Panc1 (cell line): ENCODE data around the gene ITK. TPM values are rescaled to one million over a fixed set of nuclear protein-coding genes. Genes with fewer than 3 reads are reported as not detected.

ENCODE experiments used
- ATAC-seq: fragments of 200-7000 bp; cut with Tn5 transposase; 2 replicates; pipeline ENCODE4 v1.9.1; 2020; ENCODE audit warnings: mild to moderate bottlenecking, moderate library complexity
- BruUV-seq: library from RNA; stranded (reverse); fragments of 400-500 nt; replicated peaks from 2 replicates; lab custom pipeline; 2021; lab: Mats Ljungman, UMichigan
- CTCF ChIA-PET: fragments of 300-600 bp; sonication (Branson Sonifier 250); formaldehyde crosslinking; loops from one replicate; lab custom pipeline; 2022; ENCODE audit warnings: antibody characterized with exemption; lab: Charles Lee
- POLR2A ChIA-PET: fragments of 300-600 bp; sonication (Branson Sonifier 250); formaldehyde crosslinking; loops from one replicate; lab custom pipeline; 2022; ENCODE audit warnings: antibody characterized with exemption; lab: Charles Lee
- DNase-seq: peaks from one replicate; pipeline ENCODE4 v3.0.0-alpha.2; 2010; ENCODE audit warnings: low read depth, low spot score
- H3K27ac ChIP-seq: 2 replicates; pipeline ENCODE4 v1.5.1; 2011; ENCODE audit warnings: mild to moderate bottlenecking, low read length, inconsistent platforms
- H3K27me3 ChIP-seq: fragments of 200-500 bp; sonication (Bioruptor generic); 2 replicates; pipeline ENCODE4 v1.6.0; 2014; ENCODE audit warnings: low read length, inconsistent platforms; ENCODE audit not compliant: control insufficient read depth, insufficient read depth
- H3K36me3 ChIP-seq: fragments of 200-500 bp; sonication (Bioruptor generic); 2 replicates; pipeline ENCODE4 v1.5.1; 2014; ENCODE audit warnings: inconsistent platforms, mild to moderate bottlenecking, low read length, moderate library complexity; ENCODE audit not compliant: control insufficient read depth, insufficient read depth
- H3K4me1 ChIP-seq: 2 replicates; pipeline ENCODE4 v1.5.1; 2011; ENCODE audit warnings: inconsistent platforms, mild to moderate bottlenecking, low read length, moderate library complexity; ENCODE audit not compliant: control insufficient read depth, insufficient read depth
- H3K4me3 ChIP-seq, 2 experiments: 2 replicates each; pipeline ENCODE4 v1.5.1; 2011 to 2012; ENCODE audit warnings: low read depth in 2 of 2, low read length in 2 of 2, mild to moderate bottlenecking in 2 of 2, inconsistent platforms in 1 of 2, moderate library complexity in 1 of 2
- H3K9me3 ChIP-seq: fragments of 200-500 bp; sonication (Bioruptor generic); 2 replicates; pipeline ENCODE4 v1.5.1; 2014; ENCODE audit warnings: low read depth, mild to moderate bottlenecking, inconsistent platforms, low read length, moderate library complexity; ENCODE audit not compliant: control insufficient read depth, insufficient read depth
- CTCF ChIP-seq: fragments of 450-650 bp; IDR thresholded peaks from 2 replicates; pipeline ENCODE4 v1.5.1; 2017; ENCODE audit warnings: mild to moderate bottlenecking
- POLR2AphosphoS5 ChIP-seq: IDR thresholded peaks from 2 replicates; pipeline ENCODE4 v1.6.1; 2012; ENCODE audit warnings: mild to moderate bottlenecking, low read depth, low read length, moderate library complexity
- REST ChIP-seq, 2 experiments: IDR thresholded peaks; 2 replicates each; pipeline ENCODE4 v1.6.1; 2011 to 2012; ENCODE audit warnings: low read depth in 2 of 2, control low read depth in 1 of 2, low read length in 1 of 2, mild to moderate bottlenecking in 1 of 2, moderate library complexity in 1 of 2; ENCODE audit not compliant: insufficient read depth in 1 of 2
- SIN3A ChIP-seq: IDR thresholded peaks from 2 replicates; pipeline ENCODE4 v1.6.1; 2012; ENCODE audit warnings: low read depth, mild to moderate bottlenecking, low read length, moderate library complexity, borderline replicate concordance; ENCODE audit not compliant: insufficient read depth
- TCF7L2 ChIP-seq: IDR thresholded peaks from 2 replicates; pipeline ENCODE4 v1.6.1; 2011; ENCODE audit warnings: mild to moderate bottlenecking, low read depth, low read length, inconsistent platforms
- in situ Hi-C: cut with HindIII; loops from 2 replicates; pipeline ENCODE4 v1.10.0; 2016; ENCODE audit warnings: low sequenced_read_pairs, low pct_unique_long_range_greater_than_20kb
- intact Hi-C: fragments of 100-400 bp; cut with micrococcal nuclease; formaldehyde crosslinking; loops from one replicate; pipeline ENCODE4 v1.10.0; 2022; ENCODE audit not compliant: unreplicated experiment
- total RNA-seq: library from RNA; stranded (reverse); gene quantifications from one replicate; pipeline ENCODE4 v1.2.1, GENCODE V29; 2021; ENCODE audit not compliant: unreplicated experiment

ITK gene
- total RNA-seq, 1 experiment from 2014 or later, result 0.26 TPM

GRCh38 chr5:157167214-157167621, 13.4 kb upstream of the ITK start:
- TF ChIP-seq TCF7L2 (no peak), CTCF (no peak), REST (IDR thresholded peaks at IDR 0.05; ENCODE audit: insufficient read depth in 1 of 2, low read depth in 2 of 2, low read length in 1 of 2) (no peak), POLR2AphosphoS5 (no peak), SIN3A (no peak)
- DNase-seq (no peak), ATAC-seq (no peak)
- H3K4me1 ChIP-seq, result no peaks in the 10 kb centered on the region
- H3K36me3 ChIP-seq, result no peaks in the 10 kb centered on the region
- in situ Hi-C loops (no loop called here), intact Hi-C loops (no loop called here)
- H3K27me3 ChIP-seq, result no peaks in the 10 kb centered on the region
- no peak overlapping the region for H3K27ac ChIP-seq
- no peak overlapping the region for H3K4me3 ChIP-seq
- no TSS peak for BruUV-seq
- H3K9me3 ChIP-seq, result no peaks in the 10 kb centered on the region
- POLR2A ChIA-PET, result no interaction called here
- CTCF ChIA-PET, result no interaction called here

GRCh38 chr5:157168286-157168685, 12.4 kb upstream of the ITK start:
- H3K36me3 ChIP-seq, result no peaks in the 10 kb centered on the region
- intact Hi-C loops, result no loop called here
- DNase-seq (no peak), ATAC-seq (no peak)
- H3K4me1 ChIP-seq, result no peaks in the 10 kb centered on the region
- H3K27me3 ChIP-seq, result no peaks in the 10 kb centered on the region
- CTCF ChIA-PET, result no interaction called here
- no peak overlapping the region for H3K27ac ChIP-seq
- H3K4me3 ChIP-seq, result no peak overlapping the region
- in situ Hi-C loops, result no loop called here
- TF ChIP-seq REST (IDR thresholded peaks at IDR 0.05; ENCODE audit: insufficient read depth in 1 of 2, low read depth in 2 of 2, low read length in 1 of 2) (no peak), POLR2AphosphoS5 (no peak)
- POLR2A ChIA-PET, result no interaction called here
- H3K9me3 ChIP-seq, result no peaks in the 10 kb centered on the region
- BruUV-seq, result no TSS peak
